ENCODE measurements around the gene NUDT8.

- TF ChIP-seq EZH2 (IDR thresholded peaks at IDR 0.05; ENCODE audit: insufficient read depth, poor library complexity, severe bottlenecking): no peak
- TF ChIP-seq EZH2phosphoT487 (IDR thresholded peaks at IDR 0.05; ENCODE audit: insufficient read depth, low read depth): no peak
Observed at GRCh38 chr11:67627441-67627811, 2.3 kb downstream of the NUDT8 start.
